ENCODE measurements around the gene FIGNL2. TPM values are rescaled to one million over a fixed set of nuclear protein-coding genes. Genes with fewer than 3 reads are reported as not detected.
"Not testable (repeated sequence)": the region's sequence is repeated elsewhere in the genome, so short reads cannot be mapped to it uniquely, and the experiment has no call there.

The FIGNL2 gene
- total RNA-seq, 1 donor from 2014 or later, result 39.7 TPM

DNA sequence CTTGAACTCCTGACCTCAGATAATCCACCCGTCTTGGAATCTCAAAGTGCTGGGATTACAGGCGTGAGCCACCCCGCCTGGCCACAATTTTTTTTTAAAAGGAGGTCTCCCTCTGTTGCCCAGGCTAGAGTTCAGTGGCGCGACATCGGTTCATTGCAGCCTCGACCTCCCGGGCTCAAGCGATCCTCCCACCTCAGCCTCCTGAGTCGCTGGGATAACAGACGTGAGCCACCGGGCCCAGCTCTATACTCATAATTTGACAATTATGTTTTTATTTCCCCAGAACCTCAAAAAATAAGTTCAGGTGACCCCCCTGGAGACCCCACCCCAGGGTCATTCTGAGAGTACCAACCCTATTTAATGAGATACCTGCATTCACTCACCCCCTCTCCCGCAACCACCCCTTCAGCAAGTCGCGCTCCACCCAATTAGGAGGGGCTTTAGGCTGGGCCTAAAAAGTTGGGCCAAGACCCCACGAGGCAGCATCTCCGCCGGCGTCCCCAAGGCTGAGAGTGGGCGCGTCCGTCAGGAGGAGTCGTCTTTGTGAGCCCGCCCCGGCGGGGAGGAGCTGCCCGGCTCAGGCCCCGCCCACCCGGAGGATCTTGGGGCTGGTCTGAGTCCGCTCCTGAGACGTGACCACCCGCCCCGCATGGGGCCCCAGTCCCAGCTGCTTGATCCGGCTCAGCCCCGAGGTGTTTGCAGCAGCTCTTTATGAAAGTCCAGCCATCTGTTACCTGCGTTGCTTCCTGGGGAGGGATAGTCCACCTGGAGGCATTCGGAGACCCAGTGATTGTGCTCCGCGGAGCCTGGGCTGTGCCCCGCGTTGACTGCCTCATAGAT is 39.2 kb upstream of the FIGNL2 start, which contains the start of gene ANKRD33:
TSS of gene ANKRD33 (plus strand) at position 628 of the 840 bp plus-strand sequence. CDS start at position 712, 84 bp downstream.
- Mint-ChIP-seq H3K4me3 (peak within 1 kb of the TSS; percentile 59), H3K27ac (ENCODE audit: unreplicated experiment) (no peak within 1 kb of the TSS), H3K4me1 (peaks cover 14% of the 10 kb centered on the region), H3K9me3 (no peaks in the 10 kb centered on the region), H3K27me3 (ENCODE audit: low read depth) (peaks cover 4% of the 10 kb centered on the region), H3K36me3 (ENCODE audit: low read depth) (no peaks in the 10 kb centered on the region)
- TF ChIP-seq, protein P1, sequence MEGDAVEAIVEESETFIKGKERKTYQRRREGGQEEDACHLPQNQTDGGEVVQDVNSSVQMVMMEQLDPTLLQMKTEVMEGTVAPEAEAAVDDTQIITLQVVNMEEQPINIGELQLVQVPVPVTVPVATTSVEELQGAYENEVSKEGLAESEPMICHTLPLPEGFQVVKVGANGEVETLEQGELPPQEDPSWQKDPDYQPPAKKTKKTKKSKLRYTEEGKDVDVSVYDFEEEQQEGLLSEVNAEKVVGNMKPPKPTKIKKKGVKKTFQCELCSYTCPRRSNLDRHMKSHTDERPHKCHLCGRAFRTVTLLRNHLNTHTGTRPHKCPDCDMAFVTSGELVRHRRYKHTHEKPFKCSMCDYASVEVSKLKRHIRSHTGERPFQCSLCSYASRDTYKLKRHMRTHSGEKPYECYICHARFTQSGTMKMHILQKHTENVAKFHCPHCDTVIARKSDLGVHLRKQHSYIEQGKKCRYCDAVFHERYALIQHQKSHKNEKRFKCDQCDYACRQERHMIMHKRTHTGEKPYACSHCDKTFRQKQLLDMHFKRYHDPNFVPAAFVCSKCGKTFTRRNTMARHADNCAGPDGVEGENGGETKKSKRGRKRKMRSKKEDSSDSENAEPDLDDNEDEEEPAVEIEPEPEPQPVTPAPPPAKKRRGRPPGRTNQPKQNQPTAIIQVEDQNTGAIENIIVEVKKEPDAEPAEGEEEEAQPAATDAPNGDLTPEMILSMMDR (conservative IDR thresholded peaks at IDR 0.05), result no peak
- DNase-seq (ENCODE audit: low read depth, low spot score), result peak; percentile 66

DNA sequence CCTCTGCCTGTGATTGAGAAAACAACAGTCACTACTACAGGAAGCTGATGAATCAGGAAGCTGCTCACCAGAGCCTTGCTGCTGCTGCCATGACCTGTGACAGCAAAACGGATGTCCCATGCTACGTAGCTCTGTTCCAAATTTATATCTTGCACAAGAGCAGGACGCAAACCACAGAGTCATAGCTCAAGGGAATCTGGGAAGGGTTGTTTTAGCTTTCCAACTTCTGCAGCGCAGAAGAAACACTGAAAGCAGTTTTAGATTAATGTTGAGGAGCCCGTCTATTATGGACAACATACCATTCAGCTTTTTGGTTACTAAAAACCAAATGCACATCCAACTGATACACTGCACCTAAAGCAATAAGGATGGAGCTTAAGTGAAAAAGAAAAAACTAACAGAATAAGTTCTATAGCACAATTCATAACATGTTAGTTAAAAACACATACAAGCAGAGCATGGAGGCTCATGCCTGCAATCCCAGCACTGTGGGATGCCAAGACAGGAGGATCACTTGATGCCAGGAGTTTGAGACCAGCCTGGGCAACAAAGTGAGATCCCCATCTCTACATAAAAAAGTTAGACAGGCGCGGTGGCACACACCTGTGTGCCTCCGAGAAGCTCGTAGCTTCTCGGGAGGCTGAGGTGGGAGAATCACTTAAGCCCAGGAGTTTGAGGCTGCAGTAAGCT is 37.6 kb upstream of the FIGNL2 start:
- H3K27ac Mint-ChIP-seq (ENCODE audit: unreplicated experiment), result peak overlapping the region; percentile 29
- peaks cover 14% of the 10 kb centered on the region for H3K4me1 Mint-ChIP-seq
- H3K4me3 Mint-ChIP-seq, result no peak overlapping the region
- H3K27me3 Mint-ChIP-seq (ENCODE audit: low read depth), result peaks cover 4% of the 10 kb centered on the region
- H3K9me3 Mint-ChIP-seq, result no peaks in the 10 kb centered on the region
- no peak for DNase-seq (ENCODE audit: low read depth, low spot score)
- TF ChIP-seq, protein P1 (conservative IDR thresholded peaks at IDR 0.05), result no peak
- H3K36me3 Mint-ChIP-seq (ENCODE audit: low read depth), result no peaks in the 10 kb centered on the region

DNA sequence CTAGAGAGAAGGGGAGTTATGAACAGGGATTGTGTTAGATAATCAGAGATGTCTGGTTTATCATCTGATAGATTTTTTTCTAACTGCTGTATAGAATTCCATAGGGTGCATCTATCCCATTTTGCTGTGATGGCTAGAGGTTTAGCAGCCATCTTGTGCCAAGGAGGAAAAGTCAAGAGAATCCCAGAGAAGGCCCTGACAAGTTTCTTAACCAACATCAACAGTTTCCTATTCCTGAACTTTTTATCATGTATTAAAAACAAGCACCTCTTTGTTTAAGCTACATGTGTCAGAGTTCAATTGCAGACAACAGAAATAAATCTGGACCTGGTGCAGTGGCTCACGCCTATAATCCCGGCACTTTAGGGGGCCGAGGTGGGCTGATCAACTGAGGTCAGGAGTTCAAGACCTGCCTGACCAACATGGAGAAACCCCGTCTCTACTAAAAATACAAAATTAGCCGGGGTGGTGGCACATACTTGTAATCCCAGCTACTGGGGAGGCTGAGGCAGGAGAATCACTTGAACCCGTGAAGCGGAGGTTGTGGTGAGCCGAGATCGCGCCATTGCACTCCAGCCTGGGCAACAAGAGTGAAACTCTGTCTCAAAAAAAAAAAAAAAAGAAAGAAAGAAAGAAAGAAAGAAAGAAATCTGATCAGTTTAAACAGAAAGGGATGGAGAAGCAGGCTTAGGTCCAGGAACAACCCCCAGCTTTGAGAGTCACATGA is 36.9 kb upstream of the FIGNL2 start:
- H3K9me3 Mint-ChIP-seq; DNase-seq (ENCODE audit: low read depth, low spot score); H3K36me3 Mint-ChIP-seq (ENCODE audit: low read depth); H3K27me3 Mint-ChIP-seq (ENCODE audit: low read depth); H3K4me3 Mint-ChIP-seq; H3K27ac Mint-ChIP-seq (ENCODE audit: unreplicated experiment): not testable (repeated sequence)
- H3K4me1 Mint-ChIP-seq, result peaks cover 14% of the 10 kb centered on the region

DNA sequence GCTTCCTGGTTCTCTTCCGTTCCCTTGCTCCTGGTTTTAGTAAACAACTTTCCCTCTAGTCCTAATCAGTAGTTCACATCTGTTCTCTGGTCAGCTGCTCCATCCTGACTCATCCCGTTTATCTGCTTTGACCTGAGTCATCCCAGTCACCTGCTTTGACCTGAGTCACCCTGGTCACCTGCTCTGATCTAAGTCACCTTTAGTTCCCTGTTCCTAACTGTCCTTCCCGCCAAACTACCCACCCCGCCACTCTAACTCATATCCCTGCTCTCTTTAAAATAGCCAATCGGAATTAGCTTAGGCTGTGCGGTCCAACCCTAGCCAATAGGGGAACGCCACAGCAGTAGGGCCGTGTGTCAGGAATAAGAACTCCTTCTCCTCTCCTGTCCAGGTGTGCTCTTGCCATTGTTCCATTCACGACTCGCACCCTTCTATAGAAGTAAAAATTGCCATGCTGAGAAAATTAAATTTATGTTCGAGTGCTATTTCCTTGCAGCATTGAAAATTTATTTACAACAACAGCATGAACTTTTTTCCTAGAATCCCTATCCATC is 36.2 kb upstream of the FIGNL2 start:
- H3K4me3 Mint-ChIP-seq, result no peak overlapping the region
- TF ChIP-seq, protein P1 (conservative IDR thresholded peaks at IDR 0.05), result no peak
- peak overlapping the region; percentile 46 for H3K27ac Mint-ChIP-seq (ENCODE audit: unreplicated experiment)
- H3K27me3 Mint-ChIP-seq (ENCODE audit: low read depth), result peaks cover 4% of the 10 kb centered on the region
- no peaks in the 10 kb centered on the region for H3K9me3 Mint-ChIP-seq
- DNase-seq (ENCODE audit: low read depth, low spot score), result no peak
- H3K36me3 Mint-ChIP-seq (ENCODE audit: low read depth), result no peaks in the 10 kb centered on the region
- peaks cover 14% of the 10 kb centered on the region for H3K4me1 Mint-ChIP-seq

DNA sequence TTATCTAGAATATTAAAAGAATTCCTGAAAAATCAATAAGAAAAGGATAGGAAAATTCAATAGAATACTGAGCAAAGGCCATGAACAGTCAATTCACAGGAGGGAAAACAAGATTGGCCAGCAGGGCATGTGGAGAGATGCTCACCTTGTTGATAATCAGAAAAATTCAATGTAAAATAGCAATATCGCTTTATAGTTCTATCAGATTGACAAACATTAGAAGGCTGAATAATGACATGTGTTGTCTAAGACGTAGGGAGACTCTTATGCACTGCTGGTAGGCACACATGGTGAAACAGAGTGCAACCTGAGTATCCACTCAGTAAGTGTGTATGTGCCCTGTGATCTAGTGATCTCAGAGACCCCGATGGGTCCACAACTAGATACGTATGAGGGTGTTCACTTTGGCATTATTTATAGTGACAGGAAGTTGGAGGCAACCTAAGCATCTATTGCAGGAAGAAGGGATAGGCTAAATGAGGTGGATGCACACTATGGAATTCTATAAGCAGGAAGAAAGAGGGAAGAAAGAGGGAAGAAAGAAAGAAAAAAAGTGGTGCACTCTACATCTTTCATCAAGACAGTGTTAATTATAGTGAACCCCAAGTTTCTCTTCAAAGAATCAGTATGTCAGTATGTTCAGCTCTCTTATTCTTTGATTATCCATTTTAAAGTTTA is 35.6 kb upstream of the FIGNL2 start:
- no peaks in the 10 kb centered on the region for H3K36me3 Mint-ChIP-seq (ENCODE audit: low read depth)
- no peak overlapping the region for H3K27ac Mint-ChIP-seq (ENCODE audit: unreplicated experiment)
- DNase-seq (ENCODE audit: low read depth, low spot score), result no peak
- peaks cover 4% of the 10 kb centered on the region for H3K27me3 Mint-ChIP-seq (ENCODE audit: low read depth)
- no peaks in the 10 kb centered on the region for H3K9me3 Mint-ChIP-seq
- H3K4me1 Mint-ChIP-seq, result peaks cover 14% of the 10 kb centered on the region
- no peak overlapping the region for H3K4me3 Mint-ChIP-seq
- TF ChIP-seq, protein P1 (conservative IDR thresholded peaks at IDR 0.05), result no peak

All from neural crest cell (in vitro differentiated cells).